ENCODE measurements around the gene LINC01488. TPM values are rescaled to one million over a fixed set of nuclear protein-coding genes. Genes with fewer than 3 reads are reported as not detected.

LINC01488 gene
- total and polyA plus RNA-seq, 10 of the 15 experiments (the other 5 are each of a cell fraction or from before 2014, with no cell fraction given) = not detected

- WGBS (ENCODE audit: insufficient coverage, insufficient replicate concordance, low lambda C conversion rate, missing lambda C conversion rate) = 19% methylated on average over 29 of the region's 29 CpGs
- in situ Hi-C loops (cut with MboI) = no loop called here
- POLR2A ChIA-PET = no interaction called here
Measured at GRCh38 chr11:69449320-69450063, 32.0 kb upstream of the LINC01488 start.

GRCh38 chr11:69450064-69450856 lies 31.2 kb upstream of the LINC01488 start:
- no peak for FAIRE-seq
- Histone ChIP-seq H3K27me3 (replicated peaks in 1 of 2; ENCODE audit: control insufficient read depth in 2 of 2, insufficient read depth in 2 of 2, low read length in 1 of 2) (no peaks in the 10 kb centered on the region; a peak in 2 of 4 replicates), H3K9ac (ENCODE audit: control insufficient read depth, insufficient read depth, low read length) (no peak overlapping the region), H3K9me3 (replicated peaks; ENCODE audit: control insufficient read depth, insufficient read depth, low read length) (no peaks in the 10 kb centered on the region; the same call in 2 of the 3 replicates), H3K79me2 (ENCODE audit: control insufficient read depth, insufficient read depth, low read length) (no peaks in the 10 kb centered on the region), H3K27ac (ENCODE audit: control insufficient read depth, insufficient read depth) (no peak overlapping the region), H3K4me2 (ENCODE audit: control insufficient read depth, insufficient read depth) (no peak overlapping the region), H3K4me1 (ENCODE audit: control insufficient read depth, insufficient read depth, low read length) (no peaks in the 10 kb centered on the region), H2AFZ (ENCODE audit: control insufficient read depth, low read depth, low read length) (no peak overlapping the region), H3K4me3 (no peak overlapping the region), H3K36me3 (ENCODE audit: control insufficient read depth in 2 of 2, insufficient read depth in 2 of 2, low read length in 1 of 2) (no peaks in the 10 kb centered on the region), H4K20me1 (ENCODE audit: control insufficient read depth, insufficient read depth) (no peaks in the 10 kb centered on the region)
- ChIA-PET CTCF (no interaction called here), POLR2A (no interaction called here), RAD21 (ENCODE audit: unreplicated experiment) (no interaction called here), SMC1A (ENCODE audit: uncharacterized antibody, unreplicated experiment) (interaction anchor here (0.8 kb wide), 1 partner anchor 69 kb away, joined by 3 read pairs; no protein-coding TSS in a partner anchor)
- in situ Hi-C loops (cut with MboI) = no loop called here
- ATAC-seq = no peak
- intact Hi-C loops (cut with micrococcal nuclease; ENCODE audit: unreplicated experiment) = no loop called here
- TF ChIP-seq SMARCA5 (IDR thresholded peaks at IDR 0.05) (no peak), E2F8 (IDR thresholded peaks at IDR 0.05; ENCODE audit: low read depth, partially characterized antibody) (no peak)
- no TSS peak for BruUV-seq (replicated peaks)
- WGBS (ENCODE audit: insufficient coverage, insufficient replicate concordance, low lambda C conversion rate, missing lambda C conversion rate) = 49% methylated on average over 18 of the region's 18 CpGs
- no peak for DNase-seq (ENCODE audit: low read depth, low spot score)

More at GRCh38 chr11:69449320-69450063, 32.0 kb upstream of the LINC01488 start:
- no peak for TF ChIP-seq RELA (IDR thresholded peaks at IDR 0.05; ENCODE audit: borderline replicate concordance, partially characterized antibody)
- H3K36me3 ChIP-seq (ENCODE audit: control insufficient read depth in 2 of 2, insufficient read depth in 2 of 2, low read length in 1 of 2) = no peaks in the 10 kb centered on the region
- no peaks in the 10 kb centered on the region for H3K4me1 ChIP-seq (ENCODE audit: control insufficient read depth, insufficient read depth, low read length)
- ATAC-seq = no peak
- RAD21 ChIA-PET (ENCODE audit: unreplicated experiment) = no interaction called here
- CTCF ChIA-PET = no interaction called here
- no peaks in the 10 kb centered on the region for H3K79me2 ChIP-seq (ENCODE audit: control insufficient read depth, insufficient read depth, low read length)
- H3K4me2 ChIP-seq (ENCODE audit: control insufficient read depth, insufficient read depth) = no peak overlapping the region
- H3K27ac ChIP-seq (ENCODE audit: control insufficient read depth, insufficient read depth) = no peak overlapping the region
- no peak for FAIRE-seq
- H3K27me3 ChIP-seq (replicated peaks in 1 of 2; ENCODE audit: control insufficient read depth in 2 of 2, insufficient read depth in 2 of 2, low read length in 1 of 2) = no peaks in the 10 kb centered on the region; a peak in 2 of 4 replicates
- no peak overlapping the region for H2AFZ ChIP-seq (ENCODE audit: control insufficient read depth, low read depth, low read length)
- intact Hi-C loops (cut with micrococcal nuclease; ENCODE audit: unreplicated experiment) = no loop called here
- SMC1A ChIA-PET (ENCODE audit: uncharacterized antibody, unreplicated experiment) = interaction anchor here (0.8 kb wide), 1 partner anchor 69 kb away, joined by 3 read pairs; no protein-coding TSS in a partner anchor
- DNase-seq (ENCODE audit: low read depth, low spot score) = no peak
- H3K9me3 ChIP-seq (replicated peaks; ENCODE audit: control insufficient read depth, insufficient read depth, low read length) = no peaks in the 10 kb centered on the region; the same call in 2 of the 3 replicates
- no peak overlapping the region for H3K4me3 ChIP-seq
- BruUV-seq (replicated peaks) = no TSS peak
- no peaks in the 10 kb centered on the region for H4K20me1 ChIP-seq (ENCODE audit: control insufficient read depth, insufficient read depth)
- H3K9ac ChIP-seq (ENCODE audit: control insufficient read depth, insufficient read depth, low read length) = no peak overlapping the region
